Raji (cell line): ENCODE results near the gene SULT2A1.
"Not testable (repeated sequence)": the region's sequence is repeated elsewhere in the genome, so short reads cannot be mapped to it uniquely, and the experiment has no call there.

Source experiments
- POLR2A ChIP-seq: IDR thresholded peaks from 2 replicates; pipeline ENCODE4 v1.6.1; 2011; ENCODE audit warnings: low read depth, low read length, control low read depth; ENCODE audit not compliant: insufficient read depth

Gene SULT2A1

DNA sequence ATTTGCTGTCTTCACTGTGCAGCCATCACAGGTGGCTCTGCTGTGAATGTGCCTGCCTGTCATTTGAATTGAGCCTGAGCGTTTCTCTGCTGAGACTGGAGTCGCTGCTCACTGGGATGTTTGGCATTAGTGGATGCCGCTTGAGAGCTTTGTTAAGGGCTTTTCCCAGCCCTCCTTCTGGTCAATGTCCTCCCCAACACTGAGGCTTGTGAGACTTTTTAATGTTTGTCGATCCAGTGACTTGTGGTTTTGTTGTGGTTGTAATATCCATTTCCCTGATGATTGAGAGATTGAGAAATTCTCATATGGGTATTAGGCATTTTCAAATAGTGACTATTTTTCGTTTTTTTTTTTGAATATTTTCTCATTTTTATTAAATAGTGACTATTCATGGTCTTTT, 24.5 kb downstream of the SULT2A1 start:
- TF ChIP-seq POLR2A: no peak

DNA sequence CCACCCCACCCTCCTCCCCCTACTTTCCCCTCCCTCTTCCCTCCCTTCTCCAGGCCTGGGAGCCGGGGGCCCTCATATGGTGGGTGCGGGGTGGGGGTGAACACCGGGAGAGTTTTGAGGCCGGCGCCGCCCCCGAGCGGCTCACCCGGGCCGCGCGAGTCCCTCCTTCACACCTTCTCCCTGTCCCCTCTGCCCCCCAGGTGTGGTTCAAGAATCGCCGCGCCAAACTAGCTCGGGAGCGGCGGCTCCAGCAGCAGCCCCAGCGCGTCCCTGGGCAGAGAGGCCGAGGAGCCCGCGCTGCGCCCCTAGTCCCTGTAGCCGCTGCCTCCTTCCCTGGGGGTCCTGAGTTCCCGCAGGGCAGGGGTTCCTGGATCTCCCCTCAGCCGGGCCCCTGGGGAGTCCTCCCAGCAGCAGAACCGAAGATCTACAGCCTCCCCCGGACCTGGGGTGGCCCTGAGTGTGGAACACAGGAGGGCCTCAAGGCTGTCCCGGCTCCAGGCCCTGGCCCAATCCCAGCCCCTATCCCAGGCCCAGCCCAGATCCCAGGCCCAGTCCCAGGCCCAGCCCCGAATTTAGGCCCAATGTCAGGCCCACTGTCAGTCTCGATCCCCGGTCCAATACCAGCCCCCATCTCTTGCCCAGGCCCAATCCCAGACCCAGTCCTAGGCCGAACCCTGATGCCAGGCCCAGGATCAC, 25.4 kb downstream of the SULT2A1 start:
- no peak for TF ChIP-seq POLR2A

DNA sequence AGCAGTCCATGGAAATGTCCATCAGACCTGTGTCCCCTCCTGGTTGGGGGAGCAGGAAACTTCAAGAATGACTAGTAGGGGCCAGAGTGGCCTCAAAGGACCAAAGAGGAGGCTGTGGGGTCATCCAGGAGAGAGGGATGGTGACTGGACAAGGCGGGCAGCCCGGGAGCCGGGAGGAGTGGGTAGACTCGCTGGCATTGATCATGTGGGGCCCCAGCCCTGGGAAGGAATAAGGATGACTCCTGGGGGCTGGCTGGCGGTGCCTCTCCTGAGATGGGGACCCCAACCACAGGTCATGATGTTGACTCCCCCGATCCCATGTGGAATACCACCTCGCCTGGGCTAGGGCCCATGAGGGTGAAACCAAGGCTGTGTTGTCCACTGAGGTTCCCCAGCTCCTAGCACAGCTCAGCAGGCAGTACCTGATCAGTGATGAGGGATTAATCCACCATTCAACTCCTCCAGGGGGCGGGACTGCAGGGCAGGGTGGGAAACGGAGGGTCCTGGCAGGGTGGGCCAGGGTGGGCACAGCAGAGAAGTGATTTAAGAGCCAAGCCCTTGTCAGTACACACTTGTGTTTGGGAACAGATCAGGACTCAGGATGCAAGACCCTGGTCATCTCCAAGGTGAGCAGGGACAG, 27.3 kb downstream of the SULT2A1 start, which contains the start of gene TPRX2:
Gene TPRX2 (plus strand): TSS at position 590 of the 640 bp plus-strand sequence. CDS start 12 bp downstream, at position 602.
- TF ChIP-seq POLR2A: not testable (repeated sequence)

DNA sequence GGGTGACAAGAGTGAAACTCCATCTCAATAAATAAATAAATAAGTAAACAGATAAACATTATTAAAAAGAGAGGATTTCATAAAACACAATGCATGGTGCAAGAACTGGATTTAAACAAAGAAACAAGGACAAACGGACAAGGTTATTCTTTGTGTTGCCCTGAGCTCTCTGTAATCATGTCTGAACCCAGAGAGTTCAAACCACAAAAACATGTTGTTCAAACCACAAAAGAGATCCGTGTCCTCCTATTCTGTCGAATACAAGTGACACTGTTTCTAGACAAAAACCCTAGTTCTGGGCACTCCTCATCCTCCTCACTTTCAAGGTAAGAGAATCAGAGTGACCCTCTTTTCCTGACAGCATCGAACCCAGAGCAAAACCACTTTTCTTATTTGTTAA, 31.7 kb downstream of the SULT2A1 start:
- no peak for TF ChIP-seq POLR2A

DNA sequence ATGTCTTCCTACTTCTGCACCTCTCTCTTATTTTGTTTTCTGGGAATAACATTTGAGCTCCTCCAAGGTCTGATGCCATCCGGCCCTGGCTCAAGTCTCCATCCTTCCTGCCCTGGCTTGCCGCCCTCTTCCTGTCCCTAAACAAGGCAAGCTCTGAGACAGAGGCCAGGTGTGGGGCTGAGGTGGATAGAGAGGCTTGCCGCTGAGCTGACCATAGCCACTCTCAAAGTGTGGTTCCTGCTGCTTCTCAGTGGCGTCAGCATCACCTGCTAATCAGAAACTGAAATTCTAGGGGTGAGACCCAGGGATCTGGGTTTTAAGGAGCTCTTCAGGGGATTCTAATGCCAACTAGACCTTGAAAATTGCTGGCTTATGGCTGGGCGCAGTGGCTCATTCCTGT, 33.1 kb downstream of the SULT2A1 start:
- TF ChIP-seq POLR2A: no peak

DNA sequence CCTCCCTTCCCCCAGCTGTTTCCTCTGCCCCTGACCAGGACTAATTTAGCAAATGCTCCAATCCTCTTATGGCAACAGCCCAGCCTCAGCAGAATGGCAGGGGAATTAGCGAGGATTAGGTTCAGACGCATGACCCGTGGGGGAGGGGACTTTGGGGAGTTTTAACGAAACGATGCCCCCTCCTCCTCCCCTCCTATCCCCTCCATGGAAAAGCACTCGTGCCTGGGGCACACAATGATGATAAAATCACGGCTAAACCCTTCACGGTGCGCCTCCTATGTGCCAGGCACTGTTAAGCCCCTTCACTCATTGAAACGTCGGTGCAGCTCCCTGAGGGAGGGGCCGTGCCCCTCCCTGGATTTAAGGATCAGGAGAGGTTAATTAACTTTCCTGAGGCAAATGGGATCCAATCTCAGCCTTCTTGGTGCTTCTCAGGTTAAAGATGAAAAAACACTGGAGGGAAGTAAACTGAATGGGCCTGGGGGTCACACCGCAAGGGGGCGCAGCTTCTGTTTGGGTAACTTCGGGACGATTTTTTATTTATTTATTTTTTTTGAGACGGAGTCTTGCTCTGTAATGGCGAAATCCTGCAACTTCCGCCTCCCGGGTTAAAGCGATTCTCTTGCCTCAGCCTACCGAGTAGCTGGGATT, 37.2 kb downstream of the SULT2A1 start:
- no peak for TF ChIP-seq POLR2A

DNA sequence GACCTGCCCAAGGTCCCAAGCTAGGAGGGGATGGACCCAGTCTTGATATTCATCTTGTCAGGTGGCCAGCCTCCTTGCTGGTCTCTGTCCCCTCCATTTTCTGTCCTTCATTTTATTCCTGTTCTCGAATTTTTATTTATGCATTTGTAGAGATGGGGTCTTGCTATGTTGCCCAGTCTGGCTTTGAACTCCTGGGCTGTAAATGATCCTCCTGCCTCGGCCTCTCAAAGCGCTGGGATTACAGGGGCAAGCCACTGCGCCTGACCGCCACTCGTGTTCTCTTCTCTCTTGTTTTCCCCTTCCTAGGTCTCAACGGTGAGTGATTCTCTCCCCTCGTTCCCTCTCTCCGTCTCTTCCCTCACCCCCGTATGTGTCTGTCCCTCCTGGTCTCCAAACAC, 37.7 kb downstream of the SULT2A1 start:
- no peak for TF ChIP-seq POLR2A

DNA sequence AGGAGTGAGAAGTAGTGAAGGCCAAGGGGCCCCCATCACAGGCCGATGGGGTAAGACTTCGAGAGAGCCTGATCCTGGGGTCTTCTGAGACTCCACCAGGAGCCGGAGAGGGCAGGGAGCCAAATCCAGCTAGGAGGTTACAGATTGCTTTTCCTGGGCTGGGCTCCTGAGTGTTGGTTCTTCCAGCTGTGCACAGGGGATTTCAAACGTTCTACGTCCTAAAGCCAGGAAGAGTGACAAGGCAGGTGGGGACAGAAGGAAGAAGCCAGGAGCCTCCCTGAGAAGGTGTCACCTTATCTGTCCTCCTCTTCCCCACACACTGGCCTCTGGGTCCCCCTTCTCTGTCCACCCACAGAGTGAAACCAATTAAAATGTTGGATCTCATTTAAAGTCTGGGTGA, 43.2 kb downstream of the SULT2A1 start:
- no peak for TF ChIP-seq POLR2A

DNA sequence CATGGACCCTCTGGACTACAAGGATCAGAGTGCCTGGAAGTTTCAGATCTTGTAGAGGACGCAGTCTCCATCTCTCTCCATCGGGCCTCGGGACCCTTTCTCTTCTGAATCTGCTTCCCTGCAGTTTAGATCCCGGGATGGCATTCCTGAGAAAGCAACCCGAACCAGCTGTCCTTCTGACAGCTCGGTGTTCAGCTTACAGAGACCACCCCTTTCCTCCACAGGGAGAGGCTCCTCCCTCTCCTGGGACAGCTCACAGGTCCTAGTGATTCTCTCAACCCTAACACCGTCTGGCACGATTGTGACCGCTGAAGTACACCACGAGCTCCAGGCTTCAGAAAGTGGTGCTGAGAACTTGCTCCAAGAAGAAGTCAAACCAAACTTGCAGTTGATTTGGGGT, 46.2 kb downstream of the SULT2A1 start:
- TF ChIP-seq POLR2A: no peak

DNA sequence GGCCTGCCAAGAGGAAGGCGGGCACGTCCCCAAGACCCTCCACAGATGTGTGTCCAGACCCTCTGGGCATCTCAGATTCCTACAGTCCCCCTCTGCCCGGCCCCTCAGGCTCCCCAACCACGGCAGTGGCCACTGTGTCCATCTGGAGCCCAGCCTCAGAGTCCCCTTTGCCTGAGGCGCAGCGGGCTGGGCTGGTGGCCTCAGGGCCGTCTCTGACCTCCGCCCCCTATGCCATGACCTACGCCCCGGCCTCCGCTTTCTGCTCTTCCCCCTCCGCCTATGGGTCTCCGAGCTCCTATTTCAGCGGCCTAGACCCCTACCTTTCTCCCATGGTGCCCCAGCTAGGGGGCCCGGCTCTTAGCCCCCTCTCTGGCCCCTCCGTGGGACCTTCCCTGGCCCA, 46.7 kb downstream of the SULT2A1 start:
- no peak for TF ChIP-seq POLR2A

DNA sequence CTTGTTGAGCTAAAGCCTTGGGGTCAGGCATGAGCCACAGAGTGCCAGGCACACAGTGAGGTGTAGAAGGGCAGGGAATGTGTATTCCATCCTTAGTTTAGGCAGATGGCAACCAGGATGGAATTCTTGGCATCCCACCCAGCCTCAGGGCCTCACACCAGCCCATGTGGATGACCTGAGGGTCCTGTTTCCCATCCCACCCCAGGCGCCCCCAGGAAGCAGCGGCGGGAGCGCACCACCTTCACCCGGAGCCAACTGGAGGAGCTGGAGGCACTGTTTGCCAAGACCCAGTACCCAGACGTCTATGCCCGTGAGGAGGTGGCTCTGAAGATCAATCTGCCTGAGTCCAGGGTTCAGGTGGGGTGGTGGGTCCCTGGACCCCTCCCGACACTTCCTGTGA, 50.1 kb downstream of the SULT2A1 start:
- TF ChIP-seq POLR2A: no peak

DNA sequence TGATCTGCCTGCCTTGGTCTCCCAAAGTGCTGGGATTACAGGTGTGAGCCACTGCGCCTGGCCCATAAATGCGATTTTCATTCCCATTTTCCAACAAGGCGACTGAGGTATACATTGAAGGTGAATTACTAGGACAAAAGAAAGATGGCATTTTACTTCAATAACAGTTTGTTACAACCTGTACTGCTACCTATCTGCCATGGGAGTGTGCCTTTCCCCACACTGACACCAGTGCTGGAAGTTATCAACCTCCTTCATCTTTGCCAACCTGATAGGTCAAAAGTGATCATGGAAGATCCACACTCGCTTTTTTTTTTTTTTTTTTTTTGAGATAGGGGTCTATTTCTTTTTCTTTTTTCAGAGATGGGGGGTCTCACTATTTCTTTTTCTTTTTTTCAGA, 53.4 kb downstream of the SULT2A1 start:
- TF ChIP-seq POLR2A: no peak

DNA sequence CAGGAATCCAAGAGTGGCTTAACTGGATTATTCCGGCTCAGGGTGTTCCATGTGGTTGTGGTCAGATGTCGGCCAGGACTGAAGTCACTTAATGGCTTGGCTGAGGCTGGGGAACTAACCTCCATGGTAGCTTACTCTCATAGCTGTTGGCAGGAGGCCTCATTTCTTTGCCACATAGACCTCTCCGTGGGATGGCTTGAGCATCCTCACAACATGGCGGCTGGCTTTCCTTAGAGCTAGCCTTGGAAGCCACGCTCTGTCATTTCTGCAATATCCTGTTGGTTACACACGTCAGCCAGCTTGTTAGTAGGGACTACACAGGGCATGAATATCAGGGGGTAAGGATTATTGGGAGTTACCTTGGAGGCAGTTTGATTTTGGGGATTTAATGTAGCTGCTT, 59.3 kb downstream of the SULT2A1 start:
- no peak for TF ChIP-seq POLR2A

DNA sequence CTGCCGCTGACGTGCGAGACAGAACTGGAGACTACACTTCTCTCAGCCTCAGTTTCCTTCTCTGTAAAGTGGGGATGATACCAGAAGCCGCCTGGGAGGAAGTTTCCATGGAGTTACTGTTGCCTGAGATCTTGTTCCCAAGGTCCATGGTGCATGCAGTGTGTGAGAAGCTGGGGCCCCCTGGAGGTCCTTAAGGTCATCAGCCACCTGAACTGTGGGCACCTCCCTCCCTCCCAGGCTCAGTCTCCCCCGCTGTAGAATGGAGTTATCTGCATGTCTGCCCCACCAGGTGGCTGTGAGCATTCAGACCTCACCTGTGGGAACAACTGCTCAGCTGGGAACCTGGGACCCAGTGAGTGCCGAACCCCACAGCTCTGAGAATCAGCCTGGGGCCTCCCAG, 61.7 kb downstream of the SULT2A1 start:
- TF ChIP-seq POLR2A: no peak

DNA sequence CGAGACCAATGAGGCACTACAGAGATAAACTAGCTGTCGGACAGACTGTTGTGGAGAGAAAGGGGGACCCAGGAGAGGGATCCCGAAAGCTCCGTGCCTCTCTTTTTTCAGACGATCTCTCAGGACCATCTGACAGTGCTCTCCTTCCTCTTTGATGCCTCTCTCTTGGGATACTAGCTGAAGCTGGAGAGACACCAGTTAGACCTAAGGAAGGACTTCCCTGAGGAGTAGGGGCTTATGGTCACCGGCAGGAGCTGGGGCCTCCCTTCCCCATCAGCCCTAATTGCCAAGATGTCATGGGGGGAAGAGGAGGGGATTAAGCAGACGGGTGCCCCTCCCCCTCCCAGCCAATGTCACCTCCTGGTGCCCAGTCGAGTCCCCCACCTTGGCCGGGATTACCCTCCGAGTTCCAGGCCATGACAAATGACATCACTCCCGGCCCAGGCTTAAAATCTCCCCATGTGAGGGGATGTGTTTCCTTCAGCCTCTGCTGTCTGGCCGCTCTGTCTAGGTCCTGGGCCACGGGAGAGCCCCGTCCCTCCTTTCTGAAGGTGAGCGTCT, 64.6 kb downstream of the SULT2A1 start, which contains the start of gene CRX:
Gene CRX (plus strand): TSS at position 478 of the 561 bp plus-strand sequence. CDS start 12,507 bp downstream, outside the sequence.
- TF ChIP-seq POLR2A: no peak
